CD4-positive, alpha-beta T cell (primary cell): ENCODE results near the gene DGKI. TPM values are rescaled to one million over a fixed set of nuclear protein-coding genes. Genes with fewer than 3 reads are reported as not detected.

Experiments
- ATAC-seq: fragments of 200-7000 bp; cut with Tn5 transposase; one replicate; pipeline ENCODE4 v1.10.0; 2022; ENCODE audit warnings: mild to moderate bottlenecking; ENCODE audit not compliant: poor library complexity
- CTCF ChIA-PET: fragments of 350-600 bp; sonication (Branson Sonifier 250); formaldehyde crosslinking; loops from one replicate; lab custom pipeline; 2021; ENCODE audit warnings: antibody characterized with exemption, inconsistent platforms; lab: Charles Lee
- POLR2A ChIA-PET: fragments of 350-600 bp; sonication (Branson Sonifier 250); formaldehyde crosslinking; loops from one replicate; lab custom pipeline; 2021; ENCODE audit warnings: antibody characterized with exemption, inconsistent platforms; lab: Charles Lee
- DNase-seq, 14 experiments: peaks; one replicate each; pipeline ENCODE4 v3.0.0-alpha.2; 2013 to 2020; ENCODE audit warnings: mixed read lengths in 2 of 14
- H3K27ac ChIP-seq, 2 donors: one replicate each; pipeline versions ENCODE4 v1.5.1 to v1.7.0; 2013; ENCODE audit warnings: low read length in 2 of 2, low read depth in 1 of 2, mild to moderate bottlenecking in 1 of 2
- H3K27me3 ChIP-seq, 2 experiments: 1 replicate in 1 of 2; 2 replicates in 1 of 2; pipeline versions ENCODE4 v1.6.1 to v1.7.0; 2013; ENCODE audit warnings: low read length in 2 of 2, control low read depth in 1 of 2, mild to moderate bottlenecking in 1 of 2, moderate library complexity in 1 of 2; ENCODE audit not compliant: insufficient read depth in 2 of 2, control insufficient read depth in 1 of 2
- H3K36me3 ChIP-seq: one replicate; pipeline ENCODE4 v1.6.1; 2013; ENCODE audit warnings: low read length, control low read depth; ENCODE audit not compliant: insufficient read depth
- H3K4me1 ChIP-seq: one replicate; pipeline ENCODE4 v1.6.1; 2013; ENCODE audit warnings: low read length, control low read depth; ENCODE audit not compliant: insufficient read depth
- H3K4me3 ChIP-seq: one replicate; pipeline ENCODE4 v1.5.1; 2013; ENCODE audit warnings: mild to moderate bottlenecking, low read length, moderate library complexity
- H3K9me3 ChIP-seq, 2 experiments: 1 replicate in 1 of 2; 2 replicates in 1 of 2; pipeline versions ENCODE4 v1.6.1 to v1.7.0; 2013; ENCODE audit warnings: low read length in 2 of 2, mild to moderate bottlenecking in 2 of 2, control low read depth in 1 of 2, moderate library complexity in 1 of 2; ENCODE audit not compliant: control insufficient read depth in 1 of 2, insufficient read depth in 1 of 2
- H3K27ac Mint-ChIP-seq: one replicate; pipeline ENCODE4 v1.8.0; 2020; ENCODE audit warnings: mixed read lengths
- H3K27me3 Mint-ChIP-seq: one replicate; pipeline ENCODE4 v1.8.0; 2021; ENCODE audit warnings: mixed read lengths
- H3K36me3 Mint-ChIP-seq: one replicate; pipeline ENCODE4 v1.8.0; 2021; ENCODE audit warnings: low read depth, mixed read lengths
- H3K4me1 Mint-ChIP-seq: one replicate; pipeline ENCODE4 v1.8.0; 2021; ENCODE audit warnings: low read depth, mixed read lengths
- H3K4me3 Mint-ChIP-seq: one replicate; pipeline ENCODE4 v1.8.0; 2020; ENCODE audit warnings: mild to moderate bottlenecking, mixed read lengths
- H3K9me3 Mint-ChIP-seq: one replicate; pipeline ENCODE4 v1.8.0; 2020; ENCODE audit warnings: mixed read lengths
- CTCF ChIP-seq: fragments of 200-600 bp; IDR thresholded peaks from one replicate; pipeline ENCODE4 v1.8.0; 2022; ENCODE audit warnings: antibody characterized with exemption, mild to moderate bottlenecking
- intact Hi-C, 2 experiments: fragments of 100-400 bp; cut with DNase I in 1 of 2; cut with micrococcal nuclease in 1 of 2; formaldehyde crosslinking; loops; one replicate each; pipeline versions ENCODE4 v1.15.1 to v1.9.0; 2023 to 2025; cut with DNase I, micrococcal nuclease
- total RNA-seq, 174 experiments: library from RNA in 2 of 174; stranded (reverse) in 2 of 174; gene quantifications; one replicate each; pipeline ENCODE4 v1.2.3 and lab custom pipeline; 2021 to 2026

DGKI gene
- total RNA-seq, 2 experiments from 2014 or later = not detected

DNA sequence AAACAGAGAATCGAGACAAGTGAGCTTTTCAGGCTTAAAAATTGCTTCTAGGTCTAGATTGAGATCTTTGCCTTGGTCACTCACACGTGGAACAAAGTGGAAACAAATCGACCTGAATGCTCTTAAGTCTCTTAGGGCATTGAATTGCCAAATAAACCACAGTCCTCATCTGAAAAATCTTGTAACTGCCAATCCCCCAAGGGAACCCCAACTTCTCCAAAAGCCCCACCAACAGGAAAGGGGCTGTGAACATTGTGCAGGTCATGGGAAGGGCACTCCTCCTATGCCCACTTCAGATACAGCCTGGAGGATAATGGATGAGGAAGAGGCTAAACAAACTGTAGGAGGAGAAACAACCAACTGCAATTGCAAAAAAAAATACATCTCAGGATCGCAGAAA is 91.3 kb downstream of the DGKI start:
- Mint-ChIP-seq H3K4me1 (no peaks in the 10 kb centered on the region), H3K27me3 (peaks cover 14% of the 10 kb centered on the region), H3K27ac (no peak overlapping the region), H3K36me3 (no peaks in the 10 kb centered on the region), H3K4me3 (no peak overlapping the region), H3K9me3 (no peaks in the 10 kb centered on the region)
- POLR2A ChIA-PET = no interaction called here
- H3K27ac ChIP-seq = no peak overlapping the region
- no peaks in the 10 kb centered on the region for H3K27me3 ChIP-seq
- intact Hi-C loops = no loop called here
- H3K4me3 ChIP-seq = no peak overlapping the region
- ATAC-seq (no peak), DNase-seq (no peak)
- no peaks in the 10 kb centered on the region for H3K4me1 ChIP-seq
- CTCF ChIA-PET = no interaction called here
- no peaks in the 10 kb centered on the region for H3K36me3 ChIP-seq
- TF ChIP-seq CTCF = no peak
- no peaks in the 10 kb centered on the region for H3K9me3 ChIP-seq

DNA sequence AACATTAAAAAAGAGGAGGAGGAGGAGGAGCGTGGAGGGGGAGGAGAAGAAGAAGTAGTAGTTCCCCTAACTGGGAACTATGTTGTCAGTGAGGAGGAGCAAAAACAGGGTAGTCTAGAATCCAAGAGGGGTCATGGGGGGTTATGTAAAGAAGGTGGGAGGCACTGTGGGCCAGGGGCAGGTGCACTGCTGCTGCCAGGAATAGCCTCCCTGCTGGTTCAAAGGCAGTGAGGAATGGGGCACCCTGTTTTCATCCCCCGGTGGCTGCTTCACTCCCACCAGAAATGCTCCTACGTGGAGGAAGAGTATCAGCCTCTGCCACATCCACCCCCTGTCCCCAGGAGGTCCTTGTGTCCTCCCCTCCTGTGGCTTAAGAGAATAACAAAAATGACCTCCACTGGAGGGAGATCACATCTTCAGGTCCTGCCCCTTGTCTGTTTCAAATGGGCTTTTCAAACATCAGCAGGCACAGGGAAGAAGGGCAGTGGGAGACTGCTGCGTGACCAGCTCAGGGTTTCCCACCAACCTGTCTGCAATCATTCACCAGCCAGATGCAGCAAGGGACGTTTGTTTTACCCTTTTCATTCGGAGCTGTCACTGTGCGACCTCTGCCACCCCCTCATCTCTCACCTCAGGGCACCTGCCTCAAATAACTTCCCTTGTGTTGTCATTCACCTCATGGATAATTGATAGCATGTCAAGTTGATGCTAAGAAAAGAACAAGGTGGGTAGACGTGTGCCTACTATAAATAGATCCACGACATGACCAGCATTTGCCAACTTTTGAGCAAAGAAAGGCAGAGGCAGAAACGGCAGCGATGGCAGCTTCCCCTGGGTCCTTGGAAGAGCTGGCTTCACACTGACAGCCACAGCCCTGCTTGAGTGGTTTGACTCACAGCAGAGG is 92.6 kb downstream of the DGKI start:
- H3K4me3 Mint-ChIP-seq = no peak overlapping the region
- DNase-seq (no peak), ATAC-seq (no peak)
- H3K4me1 ChIP-seq = no peaks in the 10 kb centered on the region
- H3K36me3 Mint-ChIP-seq = no peaks in the 10 kb centered on the region
- H3K27ac ChIP-seq = no peak overlapping the region
- intact Hi-C loops = no loop called here
- H3K27me3 ChIP-seq = no peaks in the 10 kb centered on the region
- peaks cover 19% of the 10 kb centered on the region for H3K27me3 Mint-ChIP-seq
- no peaks in the 10 kb centered on the region for H3K9me3 ChIP-seq
- H3K9me3 Mint-ChIP-seq = no peaks in the 10 kb centered on the region
- no peak overlapping the region for H3K27ac Mint-ChIP-seq
- no peaks in the 10 kb centered on the region for H3K36me3 ChIP-seq
- no peak for TF ChIP-seq CTCF
- H3K4me1 Mint-ChIP-seq = no peaks in the 10 kb centered on the region
- no peak overlapping the region for H3K4me3 ChIP-seq
- POLR2A ChIA-PET = no interaction called here
- CTCF ChIA-PET = no interaction called here

GRCh38 chr7:137753575-137753947 is 93.2 kb downstream of the DGKI start:
- Histone ChIP-seq H3K27me3 (no peaks in the 10 kb centered on the region), H3K9me3 (no peaks in the 10 kb centered on the region), H3K36me3 (no peaks in the 10 kb centered on the region), H3K4me1 (no peaks in the 10 kb centered on the region), H3K4me3 (no peak overlapping the region), H3K27ac (no peak overlapping the region)
- Mint-ChIP-seq H3K27me3 (peaks cover 19% of the 10 kb centered on the region), H3K4me1 (no peaks in the 10 kb centered on the region), H3K36me3 (no peaks in the 10 kb centered on the region), H3K27ac (no peak overlapping the region), H3K4me3 (no peak overlapping the region), H3K9me3 (no peaks in the 10 kb centered on the region)
- intact Hi-C loops = no loop called here
- ChIA-PET CTCF (no interaction called here), POLR2A (no interaction called here)
- DNase-seq (no peak), ATAC-seq (no peak)
- TF ChIP-seq CTCF = no peak
